ENCODE measurements around the gene CD247.
A peak's percentile ranks its signal among the peaks of the same experiment; 100 is the strongest.

The CD247 gene

DNA sequence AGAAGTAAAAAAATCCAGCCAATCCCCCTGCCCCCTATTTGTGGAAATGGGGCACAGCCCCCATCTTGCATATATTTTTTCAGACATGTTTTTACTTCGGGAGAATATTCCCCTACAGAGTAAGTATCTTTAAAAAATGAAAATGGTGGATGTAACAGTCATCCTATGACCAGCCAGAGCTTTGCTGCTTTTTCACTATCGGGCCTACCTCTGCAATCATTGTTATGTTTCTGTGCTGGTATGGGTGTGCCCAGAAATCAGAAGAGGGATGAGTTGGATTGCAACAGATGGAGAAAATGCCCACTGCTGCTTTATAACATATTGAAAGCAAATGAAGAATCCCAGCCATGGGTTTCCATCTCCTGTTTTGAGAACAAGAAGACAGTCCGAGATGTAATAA, 2.9 kb downstream of the CD247 start:
- Histone ChIP-seq H2AFZ (ENCODE audit: low read length) (no peak overlapping the region), H4K20me1 (ENCODE audit: insufficient read depth, low read length, poor library complexity, severe bottlenecking) (peaks cover 59% of the 10 kb centered on the region), H3K4me2 (ENCODE audit: low read depth, low read length, poor library complexity, severe bottlenecking) (peak overlapping the region; percentile 94), H3K79me2 (ENCODE audit: insufficient read depth, low read length) (peaks cover 79% of the 10 kb centered on the region), H3K4me3 (ENCODE audit: low read length, poor library complexity, severe bottlenecking) (peak overlapping the region; percentile 92), H3K36me3 (ENCODE audit: insufficient read depth, low read length) (no peaks in the 10 kb centered on the region), H3K9me3 (ENCODE audit: insufficient read depth, low read depth, low read length) (no peaks in the 10 kb centered on the region), H3K27me3 (ENCODE audit: insufficient read depth, low read length, poor library complexity, severe bottlenecking) (no peaks in the 10 kb centered on the region), H3K4me1 (ENCODE audit: insufficient read depth, low read length, poor library complexity, severe bottlenecking) (peaks cover 71% of the 10 kb centered on the region), H3F3A (ENCODE audit: low read depth) (no peaks in the 10 kb centered on the region), H3K9me2 (replicated peaks; ENCODE audit: low read depth, low read length) (no peaks in the 10 kb centered on the region), H3K9ac (ENCODE audit: low read depth, low read length, poor library complexity, severe bottlenecking) (peak overlapping the region; percentile 95)
- no peak for TF ChIP-seq EZH2phosphoT487 (IDR thresholded peaks at IDR 0.05; ENCODE audit: borderline replicate concordance)
- TF ChIP-seq, protein P1, sequence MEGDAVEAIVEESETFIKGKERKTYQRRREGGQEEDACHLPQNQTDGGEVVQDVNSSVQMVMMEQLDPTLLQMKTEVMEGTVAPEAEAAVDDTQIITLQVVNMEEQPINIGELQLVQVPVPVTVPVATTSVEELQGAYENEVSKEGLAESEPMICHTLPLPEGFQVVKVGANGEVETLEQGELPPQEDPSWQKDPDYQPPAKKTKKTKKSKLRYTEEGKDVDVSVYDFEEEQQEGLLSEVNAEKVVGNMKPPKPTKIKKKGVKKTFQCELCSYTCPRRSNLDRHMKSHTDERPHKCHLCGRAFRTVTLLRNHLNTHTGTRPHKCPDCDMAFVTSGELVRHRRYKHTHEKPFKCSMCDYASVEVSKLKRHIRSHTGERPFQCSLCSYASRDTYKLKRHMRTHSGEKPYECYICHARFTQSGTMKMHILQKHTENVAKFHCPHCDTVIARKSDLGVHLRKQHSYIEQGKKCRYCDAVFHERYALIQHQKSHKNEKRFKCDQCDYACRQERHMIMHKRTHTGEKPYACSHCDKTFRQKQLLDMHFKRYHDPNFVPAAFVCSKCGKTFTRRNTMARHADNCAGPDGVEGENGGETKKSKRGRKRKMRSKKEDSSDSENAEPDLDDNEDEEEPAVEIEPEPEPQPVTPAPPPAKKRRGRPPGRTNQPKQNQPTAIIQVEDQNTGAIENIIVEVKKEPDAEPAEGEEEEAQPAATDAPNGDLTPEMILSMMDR (conservative IDR thresholded peaks at IDR 0.05; ENCODE audit: low read length) = no peak

DNA sequence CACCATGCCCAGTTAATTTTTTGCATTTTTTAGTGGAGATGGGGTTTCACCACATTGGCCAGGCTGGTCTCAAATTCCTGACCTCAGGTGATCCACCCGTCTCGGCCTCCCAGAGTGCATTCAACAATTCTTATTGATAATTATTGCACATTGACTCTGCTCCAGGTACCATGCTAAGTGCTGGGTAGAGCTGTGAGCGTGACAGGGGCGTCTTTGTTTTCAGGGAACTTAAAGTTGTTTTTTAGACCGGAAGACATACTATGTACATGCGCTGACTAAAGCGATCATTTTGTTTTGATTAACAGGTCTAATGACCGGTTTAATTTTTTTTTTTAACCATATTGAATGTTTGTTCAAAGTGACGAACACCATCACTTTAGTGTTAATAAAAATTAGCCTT, 4.0 kb downstream of the CD247 start:
- peaks cover 91% of the 10 kb centered on the region for H3K79me2 ChIP-seq (ENCODE audit: insufficient read depth, low read length)
- H4K20me1 ChIP-seq (ENCODE audit: insufficient read depth, low read length, poor library complexity, severe bottlenecking) = peaks cover 65% of the 10 kb centered on the region
- peak overlapping the region; percentile 94 for H3K4me2 ChIP-seq (ENCODE audit: low read depth, low read length, poor library complexity, severe bottlenecking)
- no peak overlapping the region for H3K9ac ChIP-seq (ENCODE audit: low read depth, low read length, poor library complexity, severe bottlenecking)
- no peaks in the 10 kb centered on the region for H3F3A ChIP-seq (ENCODE audit: low read depth)
- H3K4me1 ChIP-seq (ENCODE audit: insufficient read depth, low read length, poor library complexity, severe bottlenecking) = peaks cover 77% of the 10 kb centered on the region
- H2AFZ ChIP-seq (ENCODE audit: low read length) = no peak overlapping the region
- H3K9me3 ChIP-seq (ENCODE audit: insufficient read depth, low read depth, low read length) = no peaks in the 10 kb centered on the region
- H3K36me3 ChIP-seq (ENCODE audit: insufficient read depth, low read length) = peaks cover 4% of the 10 kb centered on the region; the same call in 1 of the 2 replicates
- no peaks in the 10 kb centered on the region for H3K27me3 ChIP-seq (ENCODE audit: insufficient read depth, low read length, poor library complexity, severe bottlenecking)
- TF ChIP-seq, protein P1 (conservative IDR thresholded peaks at IDR 0.05; ENCODE audit: low read length) = no peak
- H3K4me3 ChIP-seq (ENCODE audit: low read length, poor library complexity, severe bottlenecking) = peak overlapping the region; percentile 92
- no peaks in the 10 kb centered on the region for H3K9me2 ChIP-seq (replicated peaks; ENCODE audit: low read depth, low read length)

DNA sequence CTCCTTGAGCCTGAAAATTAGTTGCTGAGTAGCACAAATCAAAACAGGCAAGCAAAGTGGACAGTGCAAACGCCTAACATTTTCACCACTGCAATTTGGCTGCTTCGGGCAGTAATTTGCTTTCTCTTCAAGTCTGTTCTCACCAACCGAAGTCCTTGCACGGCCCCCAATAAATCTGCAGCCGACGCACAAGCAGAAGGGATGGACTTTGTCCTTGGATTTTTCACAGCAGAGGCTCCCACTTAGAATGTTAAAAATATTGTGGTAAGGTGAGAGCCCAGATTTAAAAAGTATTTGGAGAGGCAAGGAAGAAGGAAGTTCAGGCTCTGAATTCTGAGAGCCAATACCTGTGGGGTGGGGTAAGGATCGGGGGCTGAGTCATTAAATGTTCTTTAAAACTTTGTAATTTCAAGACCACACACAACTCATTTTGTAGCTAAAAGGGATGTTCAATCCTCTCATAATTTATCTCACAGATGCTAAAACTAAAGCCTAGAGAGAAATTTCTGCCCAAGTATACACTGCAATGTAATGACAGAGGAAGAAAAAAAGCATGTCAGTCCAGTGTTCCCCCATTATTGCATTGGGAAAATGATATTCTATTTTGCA, 6.2 kb downstream of the CD247 start:
- TF ChIP-seq, protein P1 (conservative IDR thresholded peaks at IDR 0.05; ENCODE audit: low read length) = no peak
- TF ChIP-seq EZH2phosphoT487 (IDR thresholded peaks at IDR 0.05; ENCODE audit: borderline replicate concordance) = no peak
- H3K4me1 ChIP-seq (ENCODE audit: insufficient read depth, low read length, poor library complexity, severe bottlenecking) = peaks cover 70% of the 10 kb centered on the region
- peaks cover 22% of the 10 kb centered on the region; the same call in 1 of the 2 replicates for H3K36me3 ChIP-seq (ENCODE audit: insufficient read depth, low read length)
- H3F3A ChIP-seq (ENCODE audit: low read depth) = no peaks in the 10 kb centered on the region
- H3K79me2 ChIP-seq (ENCODE audit: insufficient read depth, low read length) = peaks cover 100% of the 10 kb centered on the region
- peak overlapping the region; percentile 48 for H3K4me3 ChIP-seq (ENCODE audit: low read length, poor library complexity, severe bottlenecking)
- no peaks in the 10 kb centered on the region for H3K27me3 ChIP-seq (ENCODE audit: insufficient read depth, low read length, poor library complexity, severe bottlenecking)
- H2AFZ ChIP-seq (ENCODE audit: low read length) = no peak overlapping the region
- H3K9ac ChIP-seq (ENCODE audit: low read depth, low read length, poor library complexity, severe bottlenecking) = peak overlapping the region; percentile 37
- no peaks in the 10 kb centered on the region for H3K9me3 ChIP-seq (ENCODE audit: insufficient read depth, low read depth, low read length)
- H3K9me2 ChIP-seq (replicated peaks; ENCODE audit: low read depth, low read length) = no peaks in the 10 kb centered on the region
- H4K20me1 ChIP-seq (ENCODE audit: insufficient read depth, low read length, poor library complexity, severe bottlenecking) = peaks cover 70% of the 10 kb centered on the region
- H3K4me2 ChIP-seq (ENCODE audit: low read depth, low read length, poor library complexity, severe bottlenecking) = peak overlapping the region; percentile 94
